Fibroblast of gingiva (primary cell): ENCODE results near the gene RIMKLB.
A peak's percentile ranks its signal among the peaks of the same experiment; 100 is the strongest.

Experiments
- DNase-seq: peaks from one replicate; pipeline ENCODE4 v3.0.0-alpha.2; 2011; ENCODE audit warnings: low read depth

The RIMKLB gene, protein sequence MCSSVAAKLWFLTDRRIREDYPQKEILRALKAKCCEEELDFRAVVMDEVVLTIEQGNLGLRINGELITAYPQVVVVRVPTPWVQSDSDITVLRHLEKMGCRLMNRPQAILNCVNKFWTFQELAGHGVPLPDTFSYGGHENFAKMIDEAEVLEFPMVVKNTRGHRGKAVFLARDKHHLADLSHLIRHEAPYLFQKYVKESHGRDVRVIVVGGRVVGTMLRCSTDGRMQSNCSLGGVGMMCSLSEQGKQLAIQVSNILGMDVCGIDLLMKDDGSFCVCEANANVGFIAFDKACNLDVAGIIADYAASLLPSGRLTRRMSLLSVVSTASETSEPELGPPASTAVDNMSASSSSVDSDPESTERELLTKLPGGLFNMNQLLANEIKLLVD

DNA sequence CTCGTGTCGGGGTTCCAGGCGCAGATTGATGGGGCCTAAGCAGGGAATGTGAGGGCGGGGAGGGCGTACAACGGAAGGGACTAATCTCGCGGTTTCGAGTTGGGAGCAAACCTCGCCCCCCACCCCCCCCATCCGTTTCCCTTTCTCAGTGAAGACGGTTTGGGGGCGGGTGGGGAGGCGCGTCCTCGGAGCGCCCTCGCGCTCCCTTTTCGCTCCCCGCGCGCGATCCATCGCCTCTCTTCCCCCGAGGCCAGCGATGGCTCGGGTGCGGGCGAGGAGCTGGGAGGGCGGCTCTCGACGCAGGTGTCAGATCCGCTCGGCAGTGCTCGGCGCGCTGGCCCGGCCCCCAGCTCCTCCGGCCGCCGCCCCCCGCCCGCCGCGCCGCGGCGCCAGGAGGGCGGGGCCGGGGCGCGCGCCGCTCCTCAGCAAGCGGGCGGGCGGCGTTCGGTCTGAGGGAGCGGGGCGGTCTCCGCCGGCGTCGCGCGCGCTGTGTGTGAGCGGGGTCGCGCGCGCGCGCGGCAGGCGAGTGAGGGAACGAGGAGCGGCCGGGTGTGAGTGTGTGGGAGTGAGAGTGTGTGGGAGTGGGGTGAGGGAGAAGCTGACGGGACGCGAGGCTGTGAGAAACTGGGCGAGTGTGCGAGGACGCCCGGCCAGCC, at the start of gene RIMKLB:
RIMKLB (plus strand) TSS at position 516 of the 656 bp plus-strand sequence. CDS start 15,876 bp downstream, outside the sequence.
- DNase-seq = peak; percentile 70

DNA sequence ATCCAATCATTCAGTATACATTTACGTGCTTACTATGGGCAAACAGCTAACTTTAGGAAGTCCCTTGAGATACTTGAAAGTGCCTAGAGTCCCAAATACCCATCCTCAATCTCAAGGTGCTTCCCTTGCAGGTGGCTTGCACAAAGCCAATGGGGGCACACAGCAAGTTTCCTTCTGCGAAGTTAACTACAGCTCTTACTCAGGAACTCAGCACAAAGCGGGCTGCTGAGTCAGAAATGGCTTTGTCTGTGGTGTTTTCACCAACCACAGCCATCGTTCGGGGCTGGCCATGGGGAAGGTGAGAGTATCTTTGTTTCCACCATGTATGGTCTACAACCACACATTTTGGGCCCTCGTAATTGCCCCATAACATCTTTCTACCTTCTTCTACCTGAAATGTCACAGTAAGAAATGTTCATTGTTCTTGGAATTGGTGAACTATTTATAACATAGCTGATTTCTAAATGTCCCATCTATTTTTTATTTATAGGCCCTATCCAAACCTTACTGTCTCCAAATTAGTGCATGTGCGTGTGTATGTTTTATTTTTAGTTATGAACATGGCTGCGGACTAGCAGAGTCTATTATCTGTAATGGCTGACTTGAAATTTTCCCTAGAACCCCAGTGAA, 49.1 kb upstream of the RIMKLB start:
- DNase-seq = no peak

DNA sequence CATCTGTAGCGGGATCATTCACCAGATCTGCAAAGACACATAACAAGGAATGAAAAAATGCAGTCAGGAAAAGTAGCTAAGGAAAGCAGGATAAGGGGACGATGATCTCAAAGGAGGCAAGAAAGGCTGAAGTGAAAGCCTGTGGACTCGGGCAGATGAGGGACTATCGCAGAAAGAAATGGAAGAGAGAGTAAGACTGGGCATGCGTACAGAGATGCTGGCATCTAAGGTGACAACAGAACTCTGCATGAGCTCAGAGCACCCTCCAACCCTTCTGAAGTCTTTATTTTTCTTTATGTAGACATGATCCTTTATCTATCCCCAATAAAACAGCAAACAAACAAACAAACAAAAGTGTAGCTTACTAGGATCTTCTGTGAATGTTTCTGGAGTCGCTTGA, 42.4 kb upstream of the RIMKLB start:
- DNase-seq = no peak

DNA sequence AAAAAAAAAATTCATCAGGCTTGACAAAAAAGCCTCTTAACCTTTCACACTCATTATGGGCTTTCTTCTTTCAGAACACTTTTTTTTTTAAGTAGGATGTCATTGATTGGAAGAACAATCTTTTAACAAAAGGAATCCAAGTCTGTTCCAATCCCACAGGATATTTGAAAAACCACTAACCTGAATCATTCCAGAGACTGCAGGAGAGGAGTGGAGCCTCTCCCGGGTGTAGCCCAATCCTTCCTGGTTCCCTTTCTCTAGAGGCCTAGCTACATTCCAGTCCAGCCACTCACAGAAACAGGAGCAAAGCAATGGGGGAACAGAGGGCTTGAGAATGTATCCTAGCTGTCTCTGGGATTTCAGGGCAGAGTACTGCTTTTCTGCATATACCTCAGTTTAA, 39.4 kb upstream of the RIMKLB start:
- DNase-seq = no peak

GRCh38 chr12:8661016-8661415, 36.8 kb upstream of the RIMKLB start:
- DNase-seq = no peak

DNA sequence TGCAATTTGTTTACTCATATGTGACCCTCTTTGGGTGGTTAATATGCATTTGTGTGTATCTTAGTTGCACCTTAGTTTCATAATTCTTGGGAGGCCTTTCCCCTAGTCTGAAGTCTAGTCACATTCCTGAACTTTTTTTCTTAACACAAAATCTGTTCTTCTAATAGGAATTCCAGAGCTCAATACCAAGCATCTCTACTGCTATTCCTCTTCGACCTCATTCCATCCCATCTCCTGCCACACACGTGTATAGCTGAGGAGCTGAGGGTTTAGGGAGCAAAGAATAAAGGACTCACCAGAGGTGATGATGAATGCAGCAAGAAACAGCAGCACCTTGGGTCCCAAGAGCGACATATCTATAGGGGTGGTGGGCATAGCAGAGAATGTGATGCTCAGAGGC, 36.0 kb upstream of the RIMKLB start:
- no peak for DNase-seq

- DNase-seq = no peak
Observed at GRCh38 chr12:8662593-8662992, 35.2 kb upstream of the RIMKLB start, which contains the start of gene MFAP5. Gene MFAP5 (minus strand): TSS chr12:8662826. CDS start chr12:8662104, 722 bp downstream.

GRCh38 chr12:8664228-8664913, 33.4 kb upstream of the RIMKLB start:
- no peak for DNase-seq

DNA sequence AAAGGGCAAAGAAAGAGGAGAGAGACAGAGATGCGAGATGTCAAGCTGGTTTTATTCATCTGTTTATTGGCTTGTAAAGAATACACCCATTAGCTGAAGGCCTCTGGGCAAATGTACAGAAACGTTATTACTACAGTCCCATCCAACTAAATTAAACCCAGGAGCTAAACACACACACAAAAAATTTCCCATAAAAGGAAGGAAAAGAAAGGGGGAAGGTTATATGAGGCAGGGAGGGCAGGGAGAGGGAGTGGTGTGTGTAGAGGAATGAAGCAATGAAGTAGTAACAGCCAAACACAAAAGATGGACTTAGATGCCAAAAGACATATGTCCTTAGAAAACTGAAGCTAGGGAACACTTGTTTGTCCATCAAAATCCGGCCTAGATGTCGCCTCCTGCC, 32.0 kb upstream of the RIMKLB start:
- no peak for DNase-seq

GRCh38 chr12:8667270-8667669, 30.5 kb upstream of the RIMKLB start:
- no peak for DNase-seq

DNA sequence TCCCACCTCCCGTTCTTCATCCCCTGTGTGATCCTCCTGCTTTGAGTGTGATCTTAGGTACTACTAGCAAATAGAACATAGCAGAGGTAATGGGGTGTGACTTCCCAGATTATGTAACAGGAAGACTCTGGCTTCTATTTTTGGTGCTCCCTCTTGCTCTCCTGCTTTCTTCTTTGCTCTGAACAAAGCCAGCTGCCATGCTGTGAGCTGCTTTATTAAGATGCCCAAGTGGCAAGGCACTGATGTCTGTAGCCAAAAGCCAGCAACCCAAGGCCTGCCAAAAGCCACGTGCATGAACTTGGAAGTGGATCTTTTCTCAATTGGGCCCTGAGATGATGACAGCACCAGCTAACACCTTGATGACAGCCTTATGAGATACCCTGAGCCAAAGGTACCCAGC, 29.4 kb upstream of the RIMKLB start:
- no peak for DNase-seq

DNA sequence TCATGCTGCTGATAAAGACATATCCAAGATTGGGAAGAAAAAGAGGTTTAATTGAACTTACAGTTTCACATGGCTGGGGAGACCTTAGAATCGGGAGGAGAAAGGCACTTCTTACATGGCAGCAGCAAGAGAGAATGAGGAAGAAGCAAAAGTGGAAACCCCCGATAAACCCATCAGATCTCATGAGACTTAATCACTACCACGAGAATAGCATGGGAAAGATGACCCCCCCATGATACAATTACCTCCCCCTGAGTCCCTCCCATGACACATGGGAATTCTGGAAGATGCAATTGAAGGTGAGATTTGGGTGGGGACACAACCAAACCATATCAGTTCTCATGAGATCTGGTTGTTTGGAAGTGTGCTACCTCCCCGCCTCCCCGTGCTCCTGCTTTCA, 25.4 kb upstream of the RIMKLB start:
- no peak for DNase-seq

GRCh38 chr12:8675591-8676036, 22.2 kb upstream of the RIMKLB start:
- no peak for DNase-seq

- no peak for DNase-seq
Observed at GRCh38 chr12:8676651-8677050, 21.1 kb upstream of the RIMKLB start.

DNA sequence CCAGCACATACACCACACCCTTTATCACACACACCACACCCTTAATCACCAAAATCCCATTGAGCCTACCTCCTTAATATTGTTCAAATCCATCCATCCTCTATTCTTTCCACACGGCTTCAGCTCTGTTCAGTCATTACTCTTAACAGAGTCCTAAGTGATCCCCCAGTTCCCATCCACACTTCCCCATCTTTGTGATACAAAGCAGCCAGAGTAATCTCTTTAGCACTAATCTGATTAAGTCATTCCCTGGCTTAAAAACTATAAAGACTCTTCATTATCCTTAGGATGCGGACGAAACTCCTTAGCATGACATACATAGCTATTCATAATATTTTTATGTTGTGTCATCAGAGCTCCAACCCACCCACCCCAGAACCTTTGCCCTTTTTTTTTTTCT, 20.4 kb upstream of the RIMKLB start:
- DNase-seq = no peak

- DNase-seq = no peak
Observed at GRCh38 chr12:8678661-8679111, 19.1 kb upstream of the RIMKLB start.

GRCh38 chr12:8680533-8680932, 17.3 kb upstream of the RIMKLB start:
- DNase-seq = no peak

DNA sequence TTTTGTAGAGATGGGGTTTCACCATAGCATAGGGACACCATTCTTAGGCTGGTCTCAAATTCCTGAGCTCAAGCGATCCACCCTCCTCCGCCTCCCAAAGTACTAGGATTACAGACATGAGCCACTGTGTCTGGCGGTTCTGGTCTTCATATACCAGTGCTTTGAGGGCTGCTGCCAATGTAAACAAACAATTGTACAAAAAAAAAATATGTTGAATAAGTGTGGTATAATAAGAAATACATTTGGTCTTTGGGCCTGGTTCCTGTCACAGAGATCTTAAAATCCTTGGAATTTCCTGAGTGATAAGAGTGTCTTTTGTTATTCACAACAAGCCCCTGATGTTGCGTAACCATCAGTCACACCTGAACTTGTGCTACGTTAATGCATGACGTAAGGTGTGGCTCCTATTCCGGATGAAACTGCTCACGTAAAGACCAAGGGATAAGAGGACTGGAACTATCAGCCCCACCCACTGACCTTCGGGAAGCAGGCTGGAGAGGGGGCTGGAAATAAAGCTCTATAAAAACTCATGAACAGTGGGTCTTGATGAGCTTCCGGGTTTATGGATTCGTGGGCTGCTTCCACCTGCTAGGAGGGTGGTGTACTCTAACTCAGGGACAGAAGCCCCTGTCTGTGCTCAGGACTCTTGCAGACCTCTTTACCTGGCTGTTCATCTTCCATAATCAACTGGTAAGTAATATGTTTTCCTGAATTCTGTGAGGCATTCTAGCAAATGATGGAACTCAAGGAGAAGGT, 16.5 kb upstream of the RIMKLB start:
- peak; percentile 61 for DNase-seq

GRCh38 chr12:8685051-8685450, 12.7 kb upstream of the RIMKLB start:
- no peak for DNase-seq

DNA sequence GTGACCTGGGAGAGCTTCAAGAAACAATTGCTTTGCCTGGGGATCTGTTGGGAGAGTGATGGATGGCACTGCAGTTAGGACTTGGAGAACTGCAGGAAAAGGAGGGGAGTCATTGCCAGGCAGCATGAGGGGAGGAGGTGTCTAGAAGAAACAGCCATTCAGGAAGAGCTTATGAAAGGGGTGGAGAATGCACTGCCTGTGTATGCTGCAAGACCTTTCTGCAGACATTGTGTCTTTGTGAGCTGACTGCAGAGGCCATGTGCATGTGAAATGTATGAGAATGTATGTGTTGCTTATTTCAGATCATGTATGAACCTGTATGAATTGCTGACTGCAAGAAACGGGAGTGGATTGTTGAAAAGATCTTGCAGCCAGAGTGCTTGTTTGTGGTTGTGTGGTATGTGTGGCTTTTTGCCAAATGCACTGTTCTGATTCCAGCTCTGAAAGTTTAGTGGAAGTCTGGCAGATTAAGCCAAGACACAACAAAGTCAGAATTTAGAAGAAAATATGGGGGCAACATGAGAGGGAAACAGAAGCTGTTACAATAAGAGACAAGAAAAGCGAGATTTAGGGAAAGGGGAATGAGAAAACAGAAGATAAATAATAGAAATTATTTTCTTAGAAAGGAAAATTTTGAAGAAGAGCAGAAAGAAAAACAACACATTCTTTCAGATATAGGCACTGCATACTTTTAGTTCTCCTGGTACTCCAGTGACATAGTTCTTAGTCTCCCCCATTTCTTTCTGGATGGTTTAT, 9.8 kb upstream of the RIMKLB start:
- DNase-seq = peak; percentile 69

GRCh38 chr12:8689681-8690080, 8.1 kb upstream of the RIMKLB start:
- no peak for DNase-seq
